Measurements from ENCODE around the gene SELENON. TPM values are rescaled to one million over a fixed set of nuclear protein-coding genes. Genes with fewer than 3 reads are reported as not detected.

Gene SELENON
- polyA plus RNA-seq, 3 donors, result 1.5 to 31.5 (median 3.5) TPM

DNA sequence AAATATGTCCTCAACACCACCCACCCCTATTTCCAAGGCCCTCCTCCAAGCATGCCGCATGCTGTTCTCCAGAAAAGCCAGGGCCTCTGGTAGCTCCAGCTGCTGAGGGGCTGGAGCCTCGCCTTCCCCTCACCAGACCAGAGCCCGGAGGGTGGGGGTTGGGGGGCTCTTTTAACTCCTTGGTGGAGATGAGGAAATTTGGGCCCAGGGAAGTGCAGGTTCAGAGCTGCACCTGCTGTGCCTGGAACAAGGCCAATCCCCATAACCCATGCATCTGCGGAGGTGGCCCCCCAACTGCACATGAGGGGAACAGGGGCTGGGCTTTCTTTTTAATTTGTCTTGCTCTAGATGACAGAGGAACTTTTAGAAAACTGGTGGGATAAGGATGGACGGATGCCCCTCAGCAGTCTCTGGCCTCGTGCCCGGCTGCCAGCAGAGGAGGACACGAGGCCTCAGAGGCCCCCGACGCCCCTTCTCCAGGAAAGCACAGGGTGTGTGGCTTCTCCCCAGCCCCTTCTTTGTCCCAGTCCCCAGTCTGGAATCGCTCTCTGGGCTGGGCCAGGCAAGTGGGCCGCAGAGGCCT, 550 bp upstream of the SELENON start:
- H3K9ac ChIP-seq (ENCODE audit: insufficient read depth, low read length, poor library complexity, severe bottlenecking), result peak overlapping the region; percentile 59
- no peaks in the 10 kb centered on the region for H3K79me2 ChIP-seq (ENCODE audit: insufficient read depth, low read length)

DNA sequence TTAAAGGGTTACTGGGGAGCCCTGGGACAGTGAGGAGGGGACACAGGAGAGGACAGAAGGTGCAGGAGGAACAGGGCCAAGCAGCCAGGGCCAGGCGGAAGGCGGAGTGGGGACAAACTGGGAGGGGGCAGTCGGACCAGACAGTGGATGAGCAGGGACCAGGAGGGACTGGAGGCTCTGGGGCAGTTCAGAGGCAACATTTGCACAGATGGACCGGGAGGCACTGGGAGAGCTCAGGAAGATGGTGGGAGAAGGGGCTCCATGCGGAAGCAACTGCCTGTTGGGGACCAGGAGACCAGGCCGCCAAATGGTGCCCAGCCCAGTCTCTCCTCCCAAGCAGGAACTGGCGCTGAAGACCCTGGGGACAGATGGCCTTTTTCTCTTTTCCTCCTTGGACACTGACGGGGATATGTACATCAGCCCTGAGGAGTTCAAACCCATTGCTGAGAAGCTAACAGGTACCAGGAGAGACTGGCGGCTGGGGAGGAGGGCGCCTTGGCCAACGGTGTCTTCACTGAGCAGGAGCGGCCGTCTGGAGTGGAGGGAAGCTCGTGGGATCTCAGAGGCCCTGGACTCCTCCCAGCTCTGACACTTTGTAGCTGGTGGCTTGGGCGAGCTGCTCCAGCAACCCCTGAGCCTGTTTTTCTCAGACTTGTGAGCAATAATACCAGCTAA, 847 bp downstream of the SELENON start:
- Histone ChIP-seq H4K20me1 (ENCODE audit: insufficient read depth, low read length) (no peaks in the 10 kb centered on the region), H3K4me2 (replicated peaks; ENCODE audit: extremely low read depth, low read length, poor library complexity, severe bottlenecking) (peak overlapping the region; percentile 85), H3K79me2 (ENCODE audit: insufficient read depth, low read length) (no peaks in the 10 kb centered on the region), H3K9ac (ENCODE audit: insufficient read depth, low read length, poor library complexity, severe bottlenecking) (peak overlapping the region; percentile 65), H2AFZ (ENCODE audit: insufficient read depth, low read depth, low read length, poor library complexity, severe bottlenecking) (peak overlapping the region; percentile 67), H3K4me1 (ENCODE audit: control insufficient read depth in 1 of 2, insufficient read depth in 2 of 2, low read length in 2 of 2) (peaks cover 13 to 16% of the 10 kb centered on the region in 2 donors), H3K27me3 (ENCODE audit: control insufficient read depth in 2 of 2, insufficient read depth in 2 of 2, low read length in 2 of 2) (no peaks in the 10 kb centered on the region), H3K27ac (ENCODE audit: low read depth in 1 of 2, low read length in 2 of 2) (no peak overlapping the region), H3K9me3 (replicated peaks in 1 of 2; ENCODE audit: control insufficient read depth in 1 of 2, insufficient read depth in 1 of 2, low read length in 2 of 2) (no peaks in the 10 kb centered on the region), H3K4me3 (replicated peaks in 1 of 3; ENCODE audit: low read depth in 2 of 3, low read length in 3 of 3) (peak overlapping the region; percentile 34 to 78 (median 52)), H3K36me3 (replicated peaks in 1 of 2; ENCODE audit: control insufficient read depth in 1 of 2, insufficient read depth in 2 of 2, low read length in 2 of 2) (peaks cover 9 to 12% of the 10 kb centered on the region in 2 donors)
- intact Hi-C loops (cut with micrococcal nuclease), result loop anchor here (10.0 kb wide), 1 partner anchor 186 kb away; the partner anchor contains the start of gene MAN1C1 (in 2 of the 2)
- TF ChIP-seq, protein P1, sequence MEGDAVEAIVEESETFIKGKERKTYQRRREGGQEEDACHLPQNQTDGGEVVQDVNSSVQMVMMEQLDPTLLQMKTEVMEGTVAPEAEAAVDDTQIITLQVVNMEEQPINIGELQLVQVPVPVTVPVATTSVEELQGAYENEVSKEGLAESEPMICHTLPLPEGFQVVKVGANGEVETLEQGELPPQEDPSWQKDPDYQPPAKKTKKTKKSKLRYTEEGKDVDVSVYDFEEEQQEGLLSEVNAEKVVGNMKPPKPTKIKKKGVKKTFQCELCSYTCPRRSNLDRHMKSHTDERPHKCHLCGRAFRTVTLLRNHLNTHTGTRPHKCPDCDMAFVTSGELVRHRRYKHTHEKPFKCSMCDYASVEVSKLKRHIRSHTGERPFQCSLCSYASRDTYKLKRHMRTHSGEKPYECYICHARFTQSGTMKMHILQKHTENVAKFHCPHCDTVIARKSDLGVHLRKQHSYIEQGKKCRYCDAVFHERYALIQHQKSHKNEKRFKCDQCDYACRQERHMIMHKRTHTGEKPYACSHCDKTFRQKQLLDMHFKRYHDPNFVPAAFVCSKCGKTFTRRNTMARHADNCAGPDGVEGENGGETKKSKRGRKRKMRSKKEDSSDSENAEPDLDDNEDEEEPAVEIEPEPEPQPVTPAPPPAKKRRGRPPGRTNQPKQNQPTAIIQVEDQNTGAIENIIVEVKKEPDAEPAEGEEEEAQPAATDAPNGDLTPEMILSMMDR (IDR thresholded peaks at IDR 0.05), result no peak
- H3K36me3 Mint-ChIP-seq, result peaks cover 11 to 20% of the 10 kb centered on the region in 2 donors
- no peak for DNase-seq
- WGBS (ENCODE audit: insufficient coverage), result 57% methylated on average over 11 of the region's 15 CpGs
- H3K4me1 Mint-ChIP-seq, result peaks cover 43% of the 10 kb centered on the region
- H3K27ac Mint-ChIP-seq, result peak overlapping the region in 3 of 7 donors; percentile 26 to 86 (median 77)
- peak overlapping the region; percentile 90 to 93 for H3K4me3 Mint-ChIP-seq
- peaks cover 1 to 2% (median 2%) of the 10 kb centered on the region in 3 donors for H3K27me3 Mint-ChIP-seq (ENCODE audit: low read depth in 3 of 3)
- H3K9me3 Mint-ChIP-seq, result peaks cover 0 to under 1% (median 0%) of the 10 kb centered on the region in 7 donors

More for the DNA sequence above, 550 bp upstream of the SELENON start:
- Histone ChIP-seq H3K36me3 (replicated peaks in 1 of 2; ENCODE audit: control insufficient read depth in 1 of 2, insufficient read depth in 2 of 2, low read length in 2 of 2) (no peaks in the 10 kb centered on the region), H3K27ac (ENCODE audit: low read depth in 1 of 2, low read length in 2 of 2) (peak overlapping the region in 1 of 2 donors; percentile 33), H2AFZ (ENCODE audit: insufficient read depth, low read depth, low read length, poor library complexity, severe bottlenecking) (peak overlapping the region; percentile 86), H3K4me1 (ENCODE audit: control insufficient read depth in 1 of 2, insufficient read depth in 2 of 2, low read length in 2 of 2) (peaks cover 13 to 16% of the 10 kb centered on the region in 2 donors), H3K27me3 (ENCODE audit: control insufficient read depth in 2 of 2, insufficient read depth in 2 of 2, low read length in 2 of 2) (no peaks in the 10 kb centered on the region), H3K4me2 (replicated peaks; ENCODE audit: extremely low read depth, low read length, poor library complexity, severe bottlenecking) (peak overlapping the region; percentile 71), H3K9me3 (replicated peaks in 1 of 2; ENCODE audit: control insufficient read depth in 1 of 2, insufficient read depth in 1 of 2, low read length in 2 of 2) (no peaks in the 10 kb centered on the region), H3K4me3 (replicated peaks in 1 of 3; ENCODE audit: low read depth in 2 of 3, low read length in 3 of 3) (peak overlapping the region; percentile 48 to 74 (median 61)), H4K20me1 (ENCODE audit: insufficient read depth, low read length) (no peaks in the 10 kb centered on the region)
- H3K4me1 Mint-ChIP-seq, result peaks cover 41% of the 10 kb centered on the region
- peak overlapping the region in 3 of 7 donors; percentile 42 to 81 (median 66) for H3K27ac Mint-ChIP-seq
- intact Hi-C loops (cut with micrococcal nuclease), result no loop called here
- H3K9me3 Mint-ChIP-seq, result no peaks in the 10 kb centered on the region
- DNase-seq, result no peak
- H3K36me3 Mint-ChIP-seq, result peaks cover 2 to 7% of the 10 kb centered on the region in 2 donors
- WGBS (ENCODE audit: insufficient coverage), result 11% methylated on average over 8 of the region's 12 CpGs
- TF ChIP-seq, protein P1 (IDR thresholded peaks at IDR 0.05), result no peak
- H3K4me3 Mint-ChIP-seq, result peak overlapping the region; percentile 73 to 76
- peaks cover 1 to 2% (median 2%) of the 10 kb centered on the region in 3 donors for H3K27me3 Mint-ChIP-seq (ENCODE audit: low read depth in 3 of 3)
